NCI-H2196 (cell line): ENCODE results near the gene GALNT16.

Experiments used
- DNase-seq: peaks from one replicate; lab custom pipeline; 2025; ENCODE audit not compliant: unreplicated experiment; lab: John Stamatoyannopoulos, UW

The GALNT16 gene

DNA sequence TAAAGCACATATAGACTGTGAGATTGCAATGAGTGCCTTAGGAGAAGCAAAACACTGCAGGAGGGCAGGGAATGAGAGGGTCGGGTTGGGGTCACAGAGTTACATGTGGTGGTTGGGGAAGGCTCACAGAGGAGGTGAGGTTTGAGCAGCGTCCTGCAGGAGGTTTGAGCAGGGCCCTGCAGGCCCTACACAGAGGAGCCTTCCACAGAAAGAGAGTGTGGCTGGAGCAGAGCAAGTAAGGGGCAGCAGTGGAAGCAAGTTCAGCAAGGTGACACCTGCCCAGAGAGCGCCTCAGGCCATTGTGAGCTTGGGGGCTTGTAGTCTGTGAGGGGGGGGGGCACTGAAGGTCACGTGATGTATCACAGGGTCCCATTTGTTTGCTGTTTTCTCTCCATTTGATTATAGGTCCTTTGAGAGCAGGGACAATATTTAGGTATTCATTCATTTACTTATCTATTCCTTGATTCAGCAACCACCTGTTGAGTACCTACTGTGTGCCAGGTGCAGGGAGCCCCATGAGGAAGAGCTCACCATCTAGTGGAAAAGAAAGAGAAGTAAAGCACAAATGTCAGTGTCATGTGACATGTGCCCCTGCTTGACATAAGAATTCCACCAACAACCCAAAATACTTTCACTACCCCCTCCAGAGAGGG, 56.6 kb downstream of the GALNT16 start:
- DNase-seq, result no peak

DNA sequence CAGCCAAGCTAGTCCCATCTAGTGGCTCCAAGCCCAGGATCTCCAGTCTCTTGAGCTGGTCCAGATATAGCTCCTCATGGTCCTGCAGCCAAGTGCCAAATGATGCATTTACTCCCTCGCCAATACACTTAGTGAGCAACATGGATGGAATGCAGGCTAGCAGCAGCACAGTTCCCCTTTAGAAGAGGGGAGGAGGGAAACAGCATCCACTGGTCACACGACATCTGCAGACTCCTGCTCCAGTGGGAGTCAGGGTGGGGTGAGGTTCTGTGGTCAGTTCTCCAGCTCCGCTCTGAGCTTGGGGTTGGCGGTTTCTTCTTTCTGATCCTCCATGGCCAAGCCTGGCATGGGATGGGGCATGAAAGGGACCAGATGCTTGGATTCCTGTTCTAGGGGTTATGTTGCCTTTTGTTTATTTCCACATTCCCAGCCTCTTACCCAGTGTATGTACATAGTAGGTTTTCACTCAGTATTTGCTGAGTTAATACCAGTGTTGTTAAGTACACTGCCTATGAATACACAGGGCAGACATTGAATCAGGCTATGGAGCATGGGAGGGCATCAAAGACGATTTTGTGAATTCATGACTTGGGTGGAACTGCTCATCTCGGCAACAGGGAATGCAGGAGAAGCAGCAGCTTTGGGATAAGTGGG, 57.3 kb downstream of the GALNT16 start:
- peak; percentile 15 for DNase-seq

DNA sequence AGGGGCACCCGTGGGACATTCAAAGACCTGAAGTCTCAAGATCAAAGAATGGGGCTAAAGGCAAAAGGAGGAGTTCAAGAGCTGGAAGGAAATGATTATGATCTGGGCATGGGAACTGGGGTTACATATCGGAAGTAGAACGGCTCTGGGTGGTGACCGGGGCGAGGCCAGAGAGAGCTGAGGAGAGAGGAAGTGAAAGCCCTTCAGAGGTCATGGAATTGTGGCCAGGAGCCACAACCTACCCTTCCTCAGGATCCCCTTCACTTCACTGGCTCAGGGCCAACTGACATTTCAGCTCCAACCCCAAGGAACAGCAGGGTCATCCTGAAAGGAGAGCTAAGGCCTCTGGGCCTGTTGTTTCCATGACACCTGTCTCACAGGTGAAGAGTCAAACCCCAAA, 57.8 kb downstream of the GALNT16 start:
- no peak for DNase-seq

DNA sequence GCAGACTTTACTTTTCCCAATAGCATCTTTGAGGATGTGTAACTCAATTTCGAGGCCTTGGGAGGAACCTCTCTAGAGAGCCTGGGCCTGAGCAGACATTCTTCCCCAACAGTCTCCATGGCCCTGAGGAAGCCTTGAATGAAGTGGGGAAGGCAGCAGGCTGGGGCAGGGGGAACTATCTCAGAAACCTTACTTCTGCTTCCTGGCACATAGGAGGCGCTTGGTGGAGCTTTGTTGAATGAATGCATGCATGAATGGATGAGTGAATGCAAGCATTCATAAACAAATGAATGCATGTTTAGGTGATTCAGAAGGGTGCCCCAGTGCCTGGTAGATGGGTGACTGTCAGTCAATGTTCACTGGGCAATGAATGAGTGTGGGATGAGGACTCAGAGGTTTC, 58.3 kb downstream of the GALNT16 start:
- no peak for DNase-seq

DNA sequence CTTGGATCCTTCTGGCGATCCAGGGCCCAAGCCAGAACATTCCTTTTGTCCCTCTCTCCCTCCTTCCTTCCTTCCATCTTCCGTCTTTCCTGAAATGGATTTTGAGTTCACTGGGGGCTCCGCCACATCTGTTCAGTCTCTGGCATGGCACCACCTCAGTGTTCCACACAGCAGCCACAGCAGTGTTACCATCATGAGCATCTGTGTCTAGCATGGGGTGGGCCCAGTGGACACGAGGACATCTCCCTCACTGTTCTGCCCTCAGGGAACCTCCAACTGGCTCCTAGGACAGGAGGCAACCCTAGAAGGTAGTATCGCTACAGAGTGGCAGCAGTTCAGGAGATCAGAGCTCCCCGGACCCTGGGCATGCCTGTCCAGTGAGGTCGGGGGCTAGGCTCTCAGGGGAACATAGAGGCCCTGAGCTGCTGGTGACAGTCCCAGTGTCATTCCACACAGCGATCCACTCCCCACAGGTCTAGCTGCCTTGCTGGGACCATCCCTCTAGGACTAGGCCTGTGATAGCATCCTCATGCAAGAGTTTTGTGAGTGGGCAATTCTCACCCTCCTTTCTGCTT, 59.0 kb downstream of the GALNT16 start:
- DNase-seq, result no peak

DNA sequence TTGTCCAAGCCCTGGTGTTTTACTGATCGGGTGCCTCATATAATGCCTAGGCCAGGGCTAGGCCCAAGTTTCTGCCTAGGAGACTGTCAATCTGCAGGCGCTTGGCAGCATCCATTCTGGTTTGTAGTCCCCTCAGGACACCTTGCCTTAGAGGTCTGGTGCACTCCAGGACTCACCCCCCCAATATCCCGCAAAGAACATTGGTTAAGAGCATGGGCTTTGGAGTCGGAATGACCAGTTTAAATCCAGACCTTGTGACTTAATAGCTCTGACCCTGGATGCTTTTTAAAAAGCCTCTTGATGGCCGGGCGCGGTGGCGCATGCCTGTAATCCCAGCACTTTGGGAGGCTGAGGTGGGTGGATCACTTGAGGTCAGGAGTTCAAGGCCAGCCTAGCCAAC, 60.0 kb downstream of the GALNT16 start:
- no peak for DNase-seq

DNA sequence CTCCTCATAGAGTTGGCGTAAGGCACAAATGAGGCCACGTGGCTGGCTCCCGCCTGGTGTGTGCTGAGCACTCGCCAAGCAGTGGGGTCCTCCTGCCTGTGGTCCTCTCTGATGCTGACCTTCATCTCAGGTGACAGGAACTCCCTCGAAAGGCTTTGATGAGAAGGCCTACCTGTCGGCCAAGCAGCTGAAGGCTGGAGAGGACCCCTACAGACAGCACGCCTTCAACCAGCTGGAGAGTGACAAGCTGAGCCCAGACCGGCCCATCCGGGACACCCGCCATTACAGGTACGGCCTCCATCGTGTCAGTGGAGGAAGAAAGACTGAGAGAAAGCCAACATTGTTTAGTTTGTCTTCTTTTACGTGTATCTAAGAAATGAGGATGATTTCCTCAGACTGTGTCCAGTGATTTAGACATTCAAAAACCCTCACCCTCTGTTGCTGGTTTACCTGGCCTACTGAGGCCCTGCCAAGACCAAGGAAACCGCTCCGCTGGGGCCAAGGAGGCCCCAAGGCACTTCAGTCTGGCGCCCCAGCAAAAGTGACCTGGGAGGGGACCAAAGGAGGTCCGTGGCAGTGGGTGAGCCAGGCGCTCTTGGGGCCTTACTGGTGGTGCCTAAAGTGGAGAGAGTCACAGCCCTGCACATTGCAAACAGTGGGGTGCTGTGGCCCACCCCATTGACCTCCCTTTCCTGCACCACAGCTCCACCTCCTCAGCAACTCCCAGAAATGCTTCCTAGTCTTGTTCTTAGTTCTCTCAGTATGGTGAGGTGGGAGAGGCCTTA, 60.8 kb downstream of the GALNT16 start:
- no peak for DNase-seq

DNA sequence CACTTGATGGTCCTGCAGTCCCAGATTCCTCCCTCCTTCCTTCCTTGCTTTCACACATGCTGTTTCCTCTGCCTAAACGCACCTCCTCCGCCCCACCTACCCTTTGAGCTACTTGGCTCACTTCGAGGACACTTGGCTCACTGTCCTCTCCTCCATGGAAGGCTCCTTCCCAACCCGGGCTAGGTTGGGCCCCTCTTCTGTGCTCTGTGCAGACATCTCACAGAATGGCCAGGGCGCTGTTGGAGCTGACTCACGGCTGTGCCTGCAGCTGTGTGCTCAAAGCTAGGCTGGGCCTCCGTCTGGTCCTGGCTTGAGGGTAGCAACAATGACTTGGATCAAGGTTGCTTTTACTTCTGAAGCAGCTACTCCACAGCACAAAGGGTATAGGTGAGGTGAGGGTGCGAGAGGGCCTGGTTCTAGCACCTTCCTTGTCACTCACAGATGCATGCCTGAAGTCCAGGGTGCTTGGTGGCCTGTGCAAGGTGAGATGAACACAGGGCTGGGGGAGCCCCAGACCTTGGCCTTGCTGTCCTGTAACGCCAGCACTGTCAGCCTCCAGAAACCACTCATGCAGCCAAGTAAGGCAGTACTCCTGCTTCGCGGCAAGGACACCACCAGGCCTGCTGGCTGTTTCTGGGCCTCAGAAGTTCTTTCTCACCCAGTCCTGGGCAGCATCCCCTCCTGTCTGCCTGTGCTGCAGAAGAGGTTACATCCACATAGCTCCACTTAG, 61.8 kb downstream of the GALNT16 start:
- DNase-seq, result no peak

DNA sequence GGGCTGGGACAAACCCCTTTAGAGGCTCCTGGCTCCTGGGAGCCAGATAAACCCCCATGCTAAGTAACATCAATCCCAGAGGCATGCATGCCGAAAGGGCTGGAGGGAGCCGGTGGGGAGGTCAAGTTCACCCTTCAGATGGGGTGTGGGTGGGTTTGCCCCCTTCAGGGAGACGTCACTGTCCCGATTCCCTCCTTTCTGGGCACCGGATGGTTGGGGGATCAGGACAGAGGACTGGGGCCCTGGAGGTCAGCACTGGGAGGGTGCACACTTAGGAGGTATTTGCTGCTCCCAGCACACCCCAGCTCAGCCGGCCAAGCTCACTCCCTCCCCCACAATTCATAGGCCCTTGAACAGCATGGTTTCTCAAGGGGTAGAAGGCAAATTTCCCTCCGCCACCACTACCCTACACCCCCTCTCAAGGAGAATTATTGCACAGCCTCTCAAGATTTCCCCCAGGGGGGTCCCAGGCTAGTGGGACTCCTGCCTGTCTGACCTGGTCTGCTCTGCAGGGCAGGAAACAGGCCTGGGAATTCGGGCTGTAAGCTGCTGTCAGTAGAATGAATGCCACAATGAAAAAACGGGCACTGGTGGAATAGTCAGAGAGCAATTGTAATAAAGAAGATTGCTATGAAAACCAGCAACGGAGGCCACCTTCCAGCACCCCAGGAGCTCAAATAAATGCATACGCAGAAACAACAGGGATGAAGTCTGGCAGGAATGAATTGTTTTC, 63.5 kb downstream of the GALNT16 start:
- DNase-seq, result no peak

DNA sequence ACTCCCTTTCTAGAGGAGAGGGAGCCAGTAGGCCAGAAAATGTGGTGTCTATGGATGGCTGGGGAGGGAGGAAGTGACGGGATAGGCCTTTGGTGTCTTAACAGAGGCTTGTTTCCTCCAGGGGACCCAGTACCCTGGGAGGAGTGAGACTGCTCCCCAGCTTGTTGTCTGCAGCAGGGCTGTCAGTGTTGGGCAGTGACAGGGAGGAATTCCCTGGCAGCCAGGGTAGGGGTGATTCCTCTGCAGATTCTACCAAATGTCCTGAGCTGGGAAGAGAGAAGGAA, 64.0 kb downstream of the GALNT16 start:
- no peak for DNase-seq

DNA sequence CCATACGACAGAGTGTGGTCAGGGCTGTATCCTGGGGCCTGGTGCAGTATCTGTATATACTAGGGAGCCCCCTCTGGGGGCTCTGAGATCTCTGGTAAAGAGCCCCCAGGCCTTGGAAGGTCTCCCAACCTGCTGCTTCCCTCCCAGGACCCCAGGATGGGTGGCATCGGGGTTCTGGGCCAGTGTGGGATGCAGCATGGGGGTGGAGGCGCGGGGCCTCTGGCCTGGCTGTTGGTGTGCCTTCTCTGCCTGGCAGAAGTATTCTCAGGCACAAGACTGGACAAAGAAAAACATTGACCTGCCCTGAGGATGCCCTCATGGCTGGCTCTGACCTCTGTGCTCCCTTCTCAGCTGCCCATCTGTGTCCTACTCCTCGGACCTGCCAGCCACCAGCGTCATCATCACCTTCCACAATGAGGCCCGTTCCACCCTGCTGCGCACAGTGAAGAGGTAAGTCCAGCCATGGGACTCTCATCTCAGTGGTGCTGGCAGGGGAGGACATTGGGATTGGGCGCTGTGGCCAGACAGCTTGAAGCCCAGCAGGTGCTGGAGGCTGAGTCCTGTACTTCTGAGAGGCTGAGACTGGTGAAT, 64.5 kb downstream of the GALNT16 start:
- DNase-seq, result no peak

DNA sequence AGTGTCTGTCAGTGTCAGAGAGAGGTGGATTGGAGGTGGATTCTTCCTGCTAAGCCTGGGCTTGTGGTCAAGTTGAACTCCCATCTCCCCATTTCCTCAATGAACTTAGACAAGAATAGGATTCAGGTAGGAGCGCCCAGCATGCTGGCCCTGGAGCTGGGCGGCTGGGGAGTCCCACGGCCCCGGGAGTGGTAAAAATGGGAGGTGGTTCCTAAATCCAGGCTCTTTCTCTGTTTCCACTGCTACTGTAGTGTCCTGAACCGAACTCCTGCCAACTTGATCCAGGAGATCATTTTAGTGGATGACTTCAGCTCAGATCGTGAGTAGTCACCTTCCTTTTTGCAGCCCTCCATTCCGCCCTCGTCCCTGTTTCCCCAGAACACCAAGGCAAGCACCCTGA, 65.1 kb downstream of the GALNT16 start:
- no peak for DNase-seq

DNA sequence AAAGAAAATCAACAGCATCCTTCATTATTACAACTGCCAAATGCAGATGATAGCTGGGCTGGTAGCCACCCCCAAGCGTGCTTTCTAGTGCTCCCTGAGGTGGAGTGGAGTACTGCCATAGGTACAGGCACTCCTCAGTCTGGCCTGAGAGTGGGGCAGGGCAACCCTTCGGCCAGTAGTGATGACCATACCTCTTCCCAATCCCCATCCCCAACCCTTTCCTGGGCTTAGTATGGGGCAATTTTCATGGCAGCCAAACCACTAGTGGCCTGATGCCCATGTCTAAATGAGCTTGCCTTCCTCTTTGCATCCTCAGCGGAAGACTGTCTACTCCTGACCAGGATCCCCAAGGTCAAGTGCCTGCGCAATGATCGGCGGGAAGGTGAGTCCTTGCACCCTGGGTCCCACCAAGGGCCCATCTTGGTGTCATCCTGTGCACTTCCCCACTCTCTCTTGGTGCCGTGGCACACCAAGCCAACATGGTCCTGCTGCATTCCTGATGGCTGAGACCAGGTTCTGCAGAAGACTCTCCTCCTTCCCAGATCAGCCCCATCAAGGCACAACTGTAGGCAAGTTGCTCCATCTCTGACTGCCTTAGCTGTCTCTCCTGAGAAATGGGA, 65.8 kb downstream of the GALNT16 start:
- DNase-seq, result no peak

DNA sequence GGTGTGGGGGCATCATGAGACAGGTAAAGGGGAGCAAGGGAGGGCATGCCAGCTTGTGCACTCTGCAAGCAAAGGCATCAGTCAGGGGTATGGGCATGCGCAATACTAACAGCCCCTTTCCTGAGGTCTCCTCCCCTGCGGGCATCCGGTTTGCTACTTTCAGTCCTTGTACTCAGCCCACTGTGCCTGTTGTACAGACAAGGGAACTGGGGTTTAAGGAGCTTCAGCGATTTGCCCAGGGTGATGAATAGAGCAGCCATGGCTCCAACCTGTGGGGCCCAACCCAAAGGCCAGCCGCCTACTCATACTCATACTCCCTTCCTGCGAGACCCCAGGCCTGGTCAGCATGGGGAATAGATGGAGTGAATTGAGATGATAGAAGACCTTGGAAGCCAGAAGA, 66.7 kb downstream of the GALNT16 start:
- DNase-seq, result no peak

DNA sequence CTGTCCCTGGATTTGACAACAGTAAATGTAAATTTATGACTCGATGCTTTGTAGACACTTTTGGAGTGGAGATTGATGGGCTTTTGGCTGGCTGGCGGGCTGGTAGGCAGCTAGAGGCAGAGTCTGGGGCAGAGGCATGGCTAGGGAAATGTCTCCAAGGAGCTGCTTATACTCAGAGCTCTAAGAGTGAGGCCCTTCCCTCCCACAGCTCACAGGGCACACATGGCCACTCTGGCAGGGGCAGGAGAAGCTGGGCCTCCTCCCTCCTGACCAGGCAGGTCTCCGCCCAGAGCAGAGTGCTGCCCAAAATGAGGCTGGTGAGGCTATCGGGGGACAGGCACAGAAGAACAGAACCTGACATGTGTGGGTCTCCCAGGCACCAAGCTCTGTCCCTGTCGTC, 67.5 kb downstream of the GALNT16 start:
- DNase-seq, result no peak

DNA sequence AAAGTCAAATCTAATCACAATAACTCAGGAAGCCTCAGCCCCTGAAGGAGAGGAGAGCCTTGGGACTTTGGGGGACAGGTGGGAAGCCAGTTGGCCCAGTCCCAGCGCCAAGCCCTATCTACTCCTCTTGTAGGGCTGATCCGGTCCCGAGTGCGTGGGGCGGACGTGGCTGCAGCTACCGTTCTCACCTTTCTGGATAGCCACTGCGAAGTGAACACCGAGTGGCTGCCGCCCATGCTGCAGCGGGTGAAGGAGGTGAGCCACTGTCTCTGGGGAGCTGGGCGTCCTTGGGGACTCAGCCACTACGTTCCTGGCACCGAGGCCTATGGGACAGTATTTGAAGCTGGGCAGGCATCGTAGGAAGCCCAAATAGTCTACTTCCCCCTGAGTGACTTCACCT, 68.4 kb downstream of the GALNT16 start:
- no peak for DNase-seq

DNA sequence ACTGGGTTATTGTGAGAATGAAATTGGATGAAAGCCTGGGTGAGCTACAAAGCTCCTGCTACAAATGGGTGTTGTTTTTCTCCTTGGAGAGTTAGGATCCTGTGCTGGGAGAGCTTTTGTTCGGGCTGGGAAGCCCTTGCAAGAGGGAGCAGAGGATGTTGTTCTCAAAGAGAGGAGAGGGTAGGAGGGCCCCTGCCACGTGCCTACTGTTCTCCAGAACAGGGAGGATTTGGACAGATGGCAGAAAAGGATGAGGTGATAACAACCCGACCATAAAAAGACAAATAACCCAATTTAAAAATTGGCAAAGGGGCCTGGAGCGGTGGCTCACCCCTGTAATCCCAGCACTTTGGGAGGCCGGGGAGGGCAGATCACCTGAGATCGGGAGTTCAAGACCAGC, 68.8 kb downstream of the GALNT16 start:
- no peak for DNase-seq

DNA sequence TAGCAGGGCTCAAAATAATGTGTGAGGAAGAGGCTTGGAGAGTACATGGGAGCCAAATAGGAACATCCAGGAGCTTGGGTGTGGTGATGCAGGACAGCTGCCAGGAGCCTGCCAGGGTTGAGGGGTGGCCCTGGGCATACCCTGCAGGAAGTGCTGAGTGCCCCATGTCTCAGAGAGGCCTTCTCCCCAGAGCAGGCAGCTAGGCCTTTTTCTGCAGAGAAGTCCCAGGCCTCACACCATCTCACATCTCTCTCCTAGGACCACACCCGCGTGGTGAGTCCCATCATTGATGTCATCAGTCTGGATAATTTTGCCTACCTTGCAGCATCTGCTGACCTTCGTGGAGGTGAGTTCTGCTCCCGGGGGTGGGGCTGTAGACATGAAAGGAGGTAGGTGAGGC, 71.2 kb downstream of the GALNT16 start:
- no peak for DNase-seq

DNA sequence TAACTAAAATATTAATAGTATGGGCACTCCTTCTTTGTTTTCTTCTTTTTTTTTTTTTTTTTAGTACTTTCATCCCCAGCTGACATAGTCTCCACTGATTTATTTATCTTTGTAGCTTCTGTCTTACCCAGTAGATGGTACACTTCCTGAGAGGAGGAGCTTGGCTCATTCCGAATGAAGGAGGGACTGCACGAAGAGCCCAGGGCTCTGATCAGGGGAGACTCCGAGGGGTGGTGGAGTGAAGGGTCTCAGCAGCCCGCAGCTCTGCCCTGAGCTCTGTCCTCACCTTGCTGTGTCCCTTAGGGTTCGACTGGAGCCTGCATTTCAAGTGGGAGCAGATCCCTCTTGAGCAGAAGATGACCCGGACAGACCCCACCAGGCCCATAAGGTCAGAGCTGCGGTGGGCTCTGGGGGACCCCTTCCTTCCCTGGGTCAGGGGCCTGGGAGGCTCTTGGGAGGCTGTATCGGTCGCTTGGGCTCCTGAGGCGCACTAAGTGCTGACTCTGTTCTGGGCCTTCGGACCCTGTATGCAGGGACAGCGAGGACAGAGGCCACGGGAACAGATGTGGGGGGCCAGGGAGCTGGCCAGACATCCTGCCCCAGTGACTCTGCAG, 72.9 kb downstream of the GALNT16 start:
- no peak for DNase-seq
